Transverse colon (tissue), 4 donors: Measurements from ENCODE around the gene EIF4ENIF1. TPM values are rescaled to one million over a fixed set of nuclear protein-coding genes. Genes with fewer than 3 reads are reported as not detected.

Source experiments
- DNase-seq: peaks from one replicate; pipeline ENCODE4 v3.0.0-alpha.2; 2019
- H3K27ac ChIP-seq, 4 donors: fragments of 200-600 bp; sonication (generic); 2 replicates each; pipeline ENCODE4 v1.5.1; 2016 to 2018; ENCODE audit warnings: inconsistent platforms in 4 of 4
- H3K27me3 ChIP-seq: fragments of 200-600 bp; sonication (generic); 2 replicates; pipeline ENCODE4 v1.5.1; 2017; ENCODE audit warnings: inconsistent platforms
- H3K36me3 ChIP-seq, 4 donors: fragments of 200-600 bp; sonication (generic); 2 replicates each; pipeline ENCODE4 v1.5.1; 2017 to 2019; ENCODE audit warnings: inconsistent platforms in 4 of 4
- H3K4me1 ChIP-seq, 4 donors: fragments of 200-600 bp; sonication (generic); 2 replicates each; pipeline ENCODE4 v1.5.1; 2017 to 2020; ENCODE audit warnings: inconsistent platforms in 4 of 4
- H3K4me3 ChIP-seq, 4 donors: fragments of 200-600 bp; sonication (generic); 1 replicate in 1 of 4; 2 replicates in 3 of 4; pipeline versions ENCODE4 v1.5.1 to v1.6.1; 2017 to 2019; ENCODE audit warnings: inconsistent platforms in 4 of 4
- H3K9me3 ChIP-seq, 2 donors: fragments of 200-600 bp; sonication (generic); 2 replicates each; pipeline ENCODE4 v1.5.1; 2017 to 2019; ENCODE audit warnings: inconsistent platforms in 2 of 2
- CTCF ChIP-seq, 5 experiments: fragments of 200-600 bp in 3 of 5; fragments of 450-650 bp in 2 of 5; sonication (generic) in 3 of 5; IDR thresholded peaks; 1 replicate in 2 of 5; 2 replicates in 3 of 5; pipeline ENCODE4 v1.5.1; 2016 to 2017; ENCODE audit warnings: antibody characterized with exemption in 5 of 5, inconsistent platforms in 3 of 5, mild to moderate bottlenecking in 2 of 5, moderate library complexity in 1 of 5
- EP300 ChIP-seq: sonication (generic); formaldehyde crosslinking; IDR thresholded peaks from one replicate; pipeline ENCODE4 v1.6.1; 2017; ENCODE audit warnings: antibody characterized with exemption, low read depth
- POLR2A ChIP-seq: fragments of 450-650 bp; IDR thresholded peaks from one replicate; pipeline ENCODE4 v1.6.1; 2016; ENCODE audit warnings: antibody characterized with exemption, mild to moderate bottlenecking, moderate library complexity
- POLR2AphosphoS5 ChIP-seq, 3 donors: sonication (generic); formaldehyde crosslinking; IDR thresholded peaks; one replicate each; pipeline ENCODE4 v1.6.1; 2016; ENCODE audit warnings: antibody characterized with exemption in 3 of 3
- WGBS, 2 donors: methylation state at CpG; one replicate each; pipeline ENCODE4 v1.1.5; 2018; ENCODE audit warnings: low coverage in 1 of 2; 5-methylcytosine and 5-hydroxymethylcytosine counted together
- in situ Hi-C, 4 donors: fragments of 200-750 bp; cut with MboI; loops; one replicate each; pipeline versions ENCODE4 v1.15.0 to v1.15.1; 2017; ENCODE audit warnings: low sequenced_read_pairs in 3 of 4, low pct_ligation_motif_present in 1 of 4, low pct_unique_long_range_greater_than_20kb in 1 of 4
- intact Hi-C: fragments of 100-400 bp; cut with DNase I; formaldehyde crosslinking; loops from one replicate; pipeline ENCODE4 v1.15.1; 2023; ENCODE audit warnings: low total_unique reads
- total RNA-seq, 4 donors: library from RNA; depleted of rRNA; stranded (reverse); fragments of >200 nt; gene quantifications; one replicate each; pipeline ENCODE4 v1.1.0, GENCODE V29; 2016

EIF4ENIF1 gene
- total RNA-seq, 4 donors from 2014 or later, result 14.4 to 66.1 (median 17.2) TPM

GRCh38 chr22:31451709-31452571, 37.7 kb downstream of the EIF4ENIF1 start:
- no peaks in the 10 kb centered on the region for H3K4me1 ChIP-seq
- H3K27ac ChIP-seq, result no peak overlapping the region
- no peak for DNase-seq
- intact Hi-C loops (no loop called here), in situ Hi-C loops (no loop called here)
- H3K9me3 ChIP-seq, result no peaks in the 10 kb centered on the region
- peaks cover 0 to 38% (median 17%) of the 10 kb centered on the region in 4 donors for H3K36me3 ChIP-seq
- WGBS, 2 donors, result 34 to 58% methylated on average over 3 to 5 of the region's 5 CpGs
- no peaks in the 10 kb centered on the region for H3K27me3 ChIP-seq
- peak; percentile 13 to 39 (median 31) for TF ChIP-seq CTCF (IDR thresholded peaks at IDR 0.05)
- no peak for TF ChIP-seq POLR2AphosphoS5 (IDR thresholded peaks at IDR 0.05)
- no peak overlapping the region for H3K4me3 ChIP-seq

GRCh38 chr22:31449506-31449905, 40.1 kb downstream of the EIF4ENIF1 start:
- no peaks in the 10 kb centered on the region for H3K9me3 ChIP-seq
- no peak overlapping the region for H3K27ac ChIP-seq
- no peaks in the 10 kb centered on the region for H3K4me1 ChIP-seq
- in situ Hi-C loops, result loop anchor here in 1 of 4 donors (25.0 kb wide), 1 partner anchor 112 kb away; the partner anchor contains the start of gene PATZ1
- intact Hi-C loops, result no loop called here
- TF ChIP-seq EP300 (no peak), POLR2A (no peak), CTCF (IDR thresholded peaks at IDR 0.05) (no peak), POLR2AphosphoS5 (IDR thresholded peaks at IDR 0.05) (no peak)
- H3K36me3 ChIP-seq, result peaks cover 0 to 27% (median 13%) of the 10 kb centered on the region in 4 donors
- no peaks in the 10 kb centered on the region for H3K27me3 ChIP-seq
- DNase-seq, result no peak
- H3K4me3 ChIP-seq, result no peak overlapping the region
- WGBS, 2 donors, result 75 to 92% methylated on average over 4 of the region's 4 CpGs

GRCh38 chr22:31448382-31448781, 41.3 kb downstream of the EIF4ENIF1 start:
- TF ChIP-seq CTCF (IDR thresholded peaks at IDR 0.05), result no peak
- TF ChIP-seq POLR2A, result no peak
- TF ChIP-seq POLR2AphosphoS5 (IDR thresholded peaks at IDR 0.05), result no peak
- TF ChIP-seq EP300, result no peak
- in situ Hi-C loops, result loop anchor here in 1 of 4 donors (25.0 kb wide), 1 partner anchor 111 kb away; the partner anchor contains the start of gene PATZ1
- H3K27me3 ChIP-seq, result no peaks in the 10 kb centered on the region
- intact Hi-C loops, result no loop called here
- H3K27ac ChIP-seq, result no peak overlapping the region
- no peak for DNase-seq
- H3K4me3 ChIP-seq, result no peak overlapping the region
- WGBS, 2 donors, result 75 to 88% methylated on average over 1 to 2 of the region's 2 CpGs
- H3K36me3 ChIP-seq, result peaks cover 0 to 24% (median 9%) of the 10 kb centered on the region in 4 donors
- H3K4me1 ChIP-seq, result no peaks in the 10 kb centered on the region
- no peaks in the 10 kb centered on the region for H3K9me3 ChIP-seq

- Histone ChIP-seq H3K36me3 (peaks cover 0 to 23% (median 7%) of the 10 kb centered on the region in 4 donors), H3K27ac (no peak overlapping the region), H3K27me3 (no peaks in the 10 kb centered on the region), H3K4me3 (no peak overlapping the region), H3K4me1 (no peaks in the 10 kb centered on the region), H3K9me3 (no peaks in the 10 kb centered on the region)
- 91 to 96% methylated on average over 3 of the region's 3 CpGs for WGBS, 2 donors
- no peak for DNase-seq
- TF ChIP-seq POLR2A, result no peak
- TF ChIP-seq POLR2AphosphoS5 (IDR thresholded peaks at IDR 0.05), result no peak
- TF ChIP-seq CTCF (IDR thresholded peaks at IDR 0.05), result no peak
- TF ChIP-seq EP300, result no peak
- in situ Hi-C loops, result loop anchor here in 1 of 4 donors (25.0 kb wide), 1 partner anchor 110 kb away; the partner anchor contains the start of gene PATZ1
- intact Hi-C loops, result no loop called here
Measured at GRCh38 chr22:31447337-31447736, 42.3 kb downstream of the EIF4ENIF1 start.
